GM10248 (cell line): ENCODE measurements around the gene ZNF70.

Experiments
- CTCF ChIA-PET: fragments of 300-600 bp; sonication (Branson Sonifier 250); formaldehyde crosslinking; extraction: SDS; loops from one replicate; lab custom pipeline; 2021; ENCODE audit warnings: antibody characterized with exemption; lab: Yijun Ruan, JAX
- POLR2A ChIA-PET: fragments of 350-650 bp; sonication (Branson Sonifier 250); formaldehyde crosslinking; extraction: SDS; loops from one replicate; lab custom pipeline; 2020; ENCODE audit warnings: antibody characterized with exemption; lab: Yijun Ruan, JAX
- DNase-seq: peaks from one replicate; pipeline ENCODE4 v3.0.0; 2012; ENCODE audit errors: extremely low spot score
- CTCF ChIP-seq: IDR thresholded peaks from 2 replicates; pipeline ENCODE4 v1.5.1; 2012; ENCODE audit warnings: mild to moderate bottlenecking, low read depth; ENCODE audit errors: extremely low read depth, missing control alignments, control extremely low read depth

Gene ZNF70

GRCh38 chr22:23716811-23717801 lies 33.8 kb downstream of the ZNF70 start:
- peak; percentile 94 for DNase-seq
- POLR2A ChIA-PET = no interaction called here
- no peak for TF ChIP-seq CTCF
- CTCF ChIA-PET = interaction anchor here (0.6 to 1.1 kb wide), 3 partner anchors 21 to 133 kb away, joined by 3 read pairs; partner anchors contain the start of gene CHCHD10

GRCh38 chr22:23715806-23716375 lies 35.0 kb downstream of the ZNF70 start:
- ChIA-PET POLR2A (no interaction called here), CTCF (no interaction called here)
- DNase-seq = no peak
- no peak for TF ChIP-seq CTCF

GRCh38 chr22:23714596-23715578 lies 36.0 kb downstream of the ZNF70 start:
- no peak for TF ChIP-seq CTCF
- CTCF ChIA-PET = interaction anchor here (1.0 kb wide), 1 partner anchor 135 kb away, joined by 3 read pairs; no protein-coding TSS in a partner anchor
- no peak for DNase-seq
- POLR2A ChIA-PET = interaction anchor here (0.8 kb wide), 1 partner anchor 17 kb away, joined by 3 read pairs; no protein-coding TSS in a partner anchor

- no peak for TF ChIP-seq CTCF
- CTCF ChIA-PET = interaction anchor here (0.8 to 1.7 kb wide), 3 partner anchors 15 to 180 kb away, joined by 3 to 4 read pairs (median 3); partner anchors contain the start of gene MIF
- no peak for DNase-seq
- POLR2A ChIA-PET = interaction anchor here (0.8 kb wide), 1 partner anchor 16 kb away, joined by 3 read pairs; no protein-coding TSS in a partner anchor
Measured at GRCh38 chr22:23713696-23714595, 37.0 kb downstream of the ZNF70 start.

GRCh38 chr22:23712256-23712655 lies 38.7 kb downstream of the ZNF70 start:
- no peak for DNase-seq
- TF ChIP-seq CTCF = no peak
- CTCF ChIA-PET = interaction anchor here (0.9 to 1.7 kb wide), 4 partner anchors 16 to 182 kb away, joined by 3 to 5 read pairs (median 3); partner anchors contain the start of gene MIF
- POLR2A ChIA-PET = no interaction called here
